Liver (tissue), 9 donors: ENCODE measurements around the gene FAM53B. TPM values are rescaled to one million over a fixed set of nuclear protein-coding genes. Genes with fewer than 3 reads are reported as not detected.
"Not testable (repeated sequence)": the region's sequence is repeated elsewhere in the genome, so short reads cannot be mapped to it uniquely, and the experiment has no call there.

Experiments
- DNase-seq: peaks from one replicate; pipeline ENCODE4 v3.0.0-alpha.2; 2017; ENCODE audit warnings: low spot score
- H3K27ac ChIP-seq, 2 donors: one replicate each; pipeline ENCODE4 v1.7.0; 2013; ENCODE audit warnings: inconsistent platforms in 2 of 2, low read length in 2 of 2, control low read depth in 1 of 2, low read depth in 1 of 2, mild to moderate bottlenecking in 1 of 2
- H3K27me3 ChIP-seq, 4 donors: one replicate each; pipeline versions ENCODE4 v1.6.1 to v1.7.0; 2013; ENCODE audit warnings: low read length in 3 of 4, inconsistent platforms in 1 of 4, mild to moderate bottlenecking in 1 of 4, moderate library complexity in 1 of 4; ENCODE audit not compliant: control insufficient read depth in 4 of 4, insufficient read depth in 4 of 4
- H3K36me3 ChIP-seq, 4 donors: one replicate each; pipeline versions ENCODE4 v1.6.1 to v1.7.0; 2013; ENCODE audit warnings: low read length in 3 of 4, mild to moderate bottlenecking in 3 of 4, low read depth in 1 of 4, moderate library complexity in 1 of 4; ENCODE audit not compliant: control insufficient read depth in 4 of 4, insufficient read depth in 3 of 4
- H3K4me1 ChIP-seq, 4 donors: one replicate each; pipeline versions ENCODE4 v1.6.1 to v1.7.0; 2013; ENCODE audit warnings: low read length in 3 of 4, mild to moderate bottlenecking in 3 of 4, moderate library complexity in 1 of 4; ENCODE audit not compliant: control insufficient read depth in 4 of 4, insufficient read depth in 4 of 4
- H3K4me3 ChIP-seq, 3 donors: one replicate each; pipeline versions ENCODE4 v1.6.1 to v1.7.0; 2013; ENCODE audit warnings: low read length in 3 of 3, control low read depth in 1 of 3, low read depth in 1 of 3, mild to moderate bottlenecking in 1 of 3
- H3K9ac ChIP-seq, 2 donors: one replicate each; pipeline ENCODE4 v1.7.0; 2013; ENCODE audit warnings: low read length in 2 of 2, mild to moderate bottlenecking in 2 of 2, moderate library complexity in 2 of 2, control low read depth in 1 of 2, low read depth in 1 of 2
- H3K9me3 ChIP-seq, 4 donors: one replicate each; pipeline versions ENCODE4 v1.6.1 to v1.7.0; 2013; ENCODE audit warnings: low read length in 3 of 4; ENCODE audit not compliant: control insufficient read depth in 4 of 4
- EGR1 ChIP-seq, 2 donors: IDR thresholded peaks; 2 replicates each; pipeline ENCODE4 v1.6.1; 2016 to 2018; ENCODE audit warnings: antibody characterized with exemption in 2 of 2, low read depth in 2 of 2
- FOXA1 ChIP-seq: IDR thresholded peaks from 2 replicates; pipeline ENCODE4 v1.6.1; 2016; ENCODE audit warnings: antibody characterized with exemption
- FOXA2 ChIP-seq: IDR thresholded peaks from 2 replicates; pipeline ENCODE4 v1.6.1; 2016; ENCODE audit warnings: antibody characterized with exemption
- GABPA ChIP-seq, 2 donors: IDR thresholded peaks in 1 of 2; conservative IDR thresholded peaks in 1 of 2; 2 replicates each; pipeline ENCODE4 v1.6.1; 2016; ENCODE audit warnings: antibody characterized with exemption in 2 of 2, mild to moderate bottlenecking in 1 of 2, moderate library complexity in 1 of 2
- HNF4A ChIP-seq, 2 donors: conservative IDR thresholded peaks; 2 replicates each; pipeline ENCODE4 v1.6.1; 2016; ENCODE audit warnings: antibody characterized with exemption in 2 of 2, mild to moderate bottlenecking in 2 of 2
- HNF4G ChIP-seq: IDR thresholded peaks from 2 replicates; pipeline ENCODE4 v1.6.1; 2016; ENCODE audit warnings: antibody characterized with exemption
- JUND ChIP-seq, 2 donors: IDR thresholded peaks; 2 replicates each; pipeline ENCODE4 v1.6.1; 2016; ENCODE audit warnings: antibody characterized with exemption in 2 of 2
- MAX ChIP-seq: IDR thresholded peaks from 2 replicates; pipeline ENCODE4 v1.6.1; 2016; ENCODE audit warnings: antibody characterized with exemption
- NR2F2 ChIP-seq: IDR thresholded peaks from 2 replicates; pipeline ENCODE4 v1.6.1; 2016; ENCODE audit warnings: antibody characterized with exemption
- RAD21 ChIP-seq, 2 donors: IDR thresholded peaks; 2 replicates each; pipeline ENCODE4 v1.6.1; 2016; ENCODE audit warnings: antibody characterized with exemption in 2 of 2, mild to moderate bottlenecking in 2 of 2
- REST ChIP-seq: IDR thresholded peaks from 2 replicates; pipeline ENCODE4 v1.6.1; 2016; ENCODE audit warnings: antibody characterized with exemption, mild to moderate bottlenecking
- RXRA ChIP-seq, 2 donors: IDR thresholded peaks; 2 replicates each; pipeline ENCODE4 v1.6.1; 2017 to 2018; ENCODE audit warnings: antibody characterized with exemption in 2 of 2, mild to moderate bottlenecking in 1 of 2
- SP1 ChIP-seq: IDR thresholded peaks from 2 replicates; pipeline ENCODE4 v1.6.1; 2018; ENCODE audit warnings: antibody characterized with exemption, mild to moderate bottlenecking
- TAF1 ChIP-seq: conservative IDR thresholded peaks from 2 replicates; pipeline ENCODE4 v1.6.1; 2016; ENCODE audit warnings: antibody characterized with exemption, mild to moderate bottlenecking
- YY1 ChIP-seq: IDR thresholded peaks from 2 replicates; pipeline ENCODE4 v1.6.1; 2016; ENCODE audit warnings: antibody characterized with exemption, mild to moderate bottlenecking
- WGBS: extraction: QIAGEN DNeasy Blood & Tissue Kit; methylation state at CpG from one replicate; pipeline ENCODE4 v1.1.7; 2013; 5-methylcytosine and 5-hydroxymethylcytosine counted together
- polyA plus RNA-seq, 2 donors: library from polyadenylated mRNA; stranded (reverse) in 1 of 2; unstranded in 1 of 2; fragments of 200-250 nt in 1 of 2; fragments of >200 nt in 1 of 2; fragmentation: Nextera tagmentation in 1 of 2; extraction: Ambion mirVana in 1 of 2; gene quantifications; one replicate each; pipeline versions ENCODE4 v1.2.1 to v1.2.3, GENCODE V29; 2013 to 2015
- total RNA-seq, 2 donors: library from RNA; depleted of rRNA; stranded (reverse); fragments of >200 nt; gene quantifications; one replicate each; pipeline ENCODE4 v1.2.3, GENCODE V29; 2014
- donor health status: healthy.
- donor health status: healthy.
- donor health status: healthy.
- donor health status: healthy.
- donor health status: healthy.

The FAM53B gene
- total and polyA plus RNA-seq, 4 donors, result 1.1 to 24.0 (median 6.3) TPM

- TF ChIP-seq MAX, result no peak
- no peak for TF ChIP-seq GABPA (IDR thresholded peaks at IDR 0.05 in 1 of 2, conservative IDR thresholded peaks at IDR 0.05 in 1 of 2)
- TF ChIP-seq JUND (IDR thresholded peaks at IDR 0.05), result no peak
- no peak for TF ChIP-seq HNF4A (conservative IDR thresholded peaks at IDR 0.05)
- TF ChIP-seq HNF4G, result no peak
- TF ChIP-seq RXRA (IDR thresholded peaks at IDR 0.05), result no peak
- no peak for TF ChIP-seq YY1
- no peak for TF ChIP-seq TAF1
- no peak for TF ChIP-seq FOXA2
These were observed 132.4 kb downstream of the FAM53B start (continued) for GRCh38 chr10:124611738-124612137.

- H3K27ac ChIP-seq, H3K27me3 ChIP-seq, H3K9ac ChIP-seq, DNase-seq, H3K4me3 ChIP-seq, H3K9me3 ChIP-seq, H3K36me3 ChIP-seq, H3K4me1 ChIP-seq: not testable (repeated sequence)
- 94% methylated on average over 15 of the region's 17 CpGs for WGBS
These were observed 133.3 kb downstream of the FAM53B start for GRCh38 chr10:124610851-124611250.

GRCh38 chr10:124610186-124610585 is 134.0 kb downstream of the FAM53B start:
- H3K4me1 ChIP-seq, H3K9ac ChIP-seq, H3K27ac ChIP-seq, H3K36me3 ChIP-seq, H3K27me3 ChIP-seq, H3K9me3 ChIP-seq, H3K4me3 ChIP-seq, DNase-seq: not testable (repeated sequence)
- 96% methylated on average over 19 of the region's 19 CpGs for WGBS

- Histone ChIP-seq H3K9me3 (no peaks in the 10 kb centered on the region), H3K27me3 (no peaks in the 10 kb centered on the region), H3K27ac (no peak overlapping the region), H3K9ac (no peak overlapping the region), H3K4me1 (no peaks in the 10 kb centered on the region), H3K4me3 (no peak overlapping the region), H3K36me3 (peaks cover 0 to 2% (median 0%) of the 10 kb centered on the region in 4 donors)
- no peak for DNase-seq
- 91% methylated on average over 11 of the region's 11 CpGs for WGBS
- TF ChIP-seq EGR1 (IDR thresholded peaks at IDR 0.05; ENCODE audit: low read depth in 2 of 2) (no peak), FOXA2 (no peak), NR2F2 (no peak), GABPA (IDR thresholded peaks at IDR 0.05 in 1 of 2, conservative IDR thresholded peaks at IDR 0.05 in 1 of 2) (no peak), RAD21 (IDR thresholded peaks at IDR 0.05) (no peak), JUND (IDR thresholded peaks at IDR 0.05) (no peak), HNF4G (no peak), REST (no peak), YY1 (no peak), TAF1 (no peak), RXRA (IDR thresholded peaks at IDR 0.05) (no peak), SP1 (no peak), FOXA1 (no peak)
These were observed 134.5 kb downstream of the FAM53B start for GRCh38 chr10:124609698-124610097.
